Measurements from ENCODE around the gene DDB1. TPM values are rescaled to one million over a fixed set of nuclear protein-coding genes. Genes with fewer than 3 reads are reported as not detected.
A peak's percentile ranks its signal among the peaks of the same experiment; 100 is the strongest.

DDB1 gene
- total and polyA plus RNA-seq, 2 of the 13 experiments (the other 11 are each of a cell fraction or from before 2014, with no cell fraction given) = 217 to 266 TPM

GRCh38 chr11:61332797-61333549 is at the start of gene DDB1, which contains the start of gene TKFC (continued):
- TF ChIP-seq SMARCC2 (IDR thresholded peaks at IDR 0.05) (no peak), NFAT5 (CRISPR knock-in tag; IDR thresholded peaks at IDR 0.05) (no peak), HOXA5 (CRISPR knock-in tag; IDR thresholded peaks at IDR 0.05) (peak; percentile 64), MTERF4 (CRISPR knock-in tag; IDR thresholded peaks at IDR 0.05) (no peak; the same call in none of the 2 replicates), ZMYM4 (CRISPR knock-in tag; IDR thresholded peaks at IDR 0.05) (peak; percentile 75), RARA (CRISPR knock-in tag; IDR thresholded peaks at IDR 0.05) (peak; percentile 47), THAP7 (CRISPR knock-in tag; IDR thresholded peaks at IDR 0.05) (peak; percentile 73; the same call in 1 of the 2 replicates), CEBPZ (IDR thresholded peaks at IDR 0.05; ENCODE audit: low read length) (no peak), AKNA (CRISPR knock-in tag; IDR thresholded peaks at IDR 0.05; ENCODE audit: borderline replicate concordance) (no peak), ZFP1 (CRISPR knock-in tag; IDR thresholded peaks at IDR 0.05) (peak; percentile 67), ZNF367 (CRISPR knock-in tag; IDR thresholded peaks at IDR 0.05; ENCODE audit: borderline replicate concordance) (no peak), ZNF749 (CRISPR knock-in tag; IDR thresholded peaks at IDR 0.05; ENCODE audit: borderline replicate concordance) (no peak; the same call in 1 of the 2 replicates), NFYB (CRISPR knock-in tag; IDR thresholded peaks at IDR 0.05) (peak; percentile 65)
